ENCODE results near the gene ELOVL5. TPM values are rescaled to one million over a fixed set of nuclear protein-coding genes. Genes with fewer than 3 reads are reported as not detected.

ELOVL5 gene
- total and polyA plus RNA-seq, 2 donors (not counting 1 experiment from before 2014, with no cell fraction given), result 128 to 144 TPM

DNA sequence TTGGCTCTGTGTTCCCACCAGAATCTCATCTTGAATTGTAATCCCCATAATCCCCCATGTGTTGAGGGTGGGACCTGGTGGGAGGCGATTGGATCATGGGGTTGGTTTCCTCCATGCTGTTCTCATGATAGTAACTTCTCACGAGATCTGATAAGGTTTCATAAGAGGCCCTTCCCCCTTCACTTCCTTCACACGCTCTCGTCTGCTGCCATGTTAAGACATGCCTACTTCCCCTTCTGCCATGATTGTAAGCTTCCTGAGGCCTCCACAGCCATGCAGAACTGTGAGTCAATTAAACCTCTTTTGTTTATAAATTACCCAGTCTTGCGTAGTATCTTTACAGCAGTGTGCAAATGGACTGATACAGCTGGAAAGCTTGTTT is 90.0 kb downstream of the ELOVL5 start:
- 45% methylated on average over 3 of the region's 5 CpGs for WGBS (ENCODE audit: insufficient coverage)
- H3K4me1 ChIP-seq (ENCODE audit: control insufficient read depth in 2 of 2, insufficient read depth in 2 of 2, low read length in 2 of 2), result peaks cover 34 to 37% of the 10 kb centered on the region in 2 donors
- peaks cover 63% of the 10 kb centered on the region for H3K4me1 Mint-ChIP-seq
- H3K9me3 Mint-ChIP-seq (ENCODE audit: insufficient read depth), result peaks cover 2% of the 10 kb centered on the region
- peaks cover 4% of the 10 kb centered on the region for H3K79me2 ChIP-seq (ENCODE audit: control insufficient read depth, insufficient read depth, low read length)
- ChIA-PET CTCF (interaction anchor here (0.8 to 2.9 kb wide), 4 partner anchors 14 to 87 kb away, joined by 3 to 13 read pairs (median 4); no protein-coding TSS in a partner anchor), POLR2A (interaction anchor here (0.7 kb wide), 1 partner anchor 14 kb away, joined by 3 read pairs; no protein-coding TSS in a partner anchor)
- H3K27ac ChIP-seq (ENCODE audit: low read length in 2 of 2), result peak overlapping the region in 1 of 2 donors; percentile 29
- TF ChIP-seq, protein P1, sequence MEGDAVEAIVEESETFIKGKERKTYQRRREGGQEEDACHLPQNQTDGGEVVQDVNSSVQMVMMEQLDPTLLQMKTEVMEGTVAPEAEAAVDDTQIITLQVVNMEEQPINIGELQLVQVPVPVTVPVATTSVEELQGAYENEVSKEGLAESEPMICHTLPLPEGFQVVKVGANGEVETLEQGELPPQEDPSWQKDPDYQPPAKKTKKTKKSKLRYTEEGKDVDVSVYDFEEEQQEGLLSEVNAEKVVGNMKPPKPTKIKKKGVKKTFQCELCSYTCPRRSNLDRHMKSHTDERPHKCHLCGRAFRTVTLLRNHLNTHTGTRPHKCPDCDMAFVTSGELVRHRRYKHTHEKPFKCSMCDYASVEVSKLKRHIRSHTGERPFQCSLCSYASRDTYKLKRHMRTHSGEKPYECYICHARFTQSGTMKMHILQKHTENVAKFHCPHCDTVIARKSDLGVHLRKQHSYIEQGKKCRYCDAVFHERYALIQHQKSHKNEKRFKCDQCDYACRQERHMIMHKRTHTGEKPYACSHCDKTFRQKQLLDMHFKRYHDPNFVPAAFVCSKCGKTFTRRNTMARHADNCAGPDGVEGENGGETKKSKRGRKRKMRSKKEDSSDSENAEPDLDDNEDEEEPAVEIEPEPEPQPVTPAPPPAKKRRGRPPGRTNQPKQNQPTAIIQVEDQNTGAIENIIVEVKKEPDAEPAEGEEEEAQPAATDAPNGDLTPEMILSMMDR (IDR thresholded peaks at IDR 0.05), result no peak
- no peak for TF ChIP-seq EZH2 (IDR thresholded peaks at IDR 0.05; ENCODE audit: borderline replicate concordance, insufficient read depth, low read depth, low read length, poor library complexity, severe bottlenecking)
- intact Hi-C loops (cut with micrococcal nuclease), result no loop called here
- peak overlapping the region; percentile 80 for H3K27ac Mint-ChIP-seq
- ATAC-seq (ENCODE audit: low read depth), result no peak
- no peaks in the 10 kb centered on the region for H3K27me3 Mint-ChIP-seq
- no peak overlapping the region for H3K4me3 ChIP-seq (ENCODE audit: control extremely low read depth in 1 of 5, extremely low read depth in 1 of 5, insufficient read depth in 1 of 5, low read depth in 2 of 5, low read length in 4 of 5)
- H3K4me2 ChIP-seq (replicated peaks; ENCODE audit: low read depth, low read length, poor library complexity, severe bottlenecking), result no peak overlapping the region
- H3K27me3 ChIP-seq (replicated peaks in 1 of 4; ENCODE audit: control extremely low read depth in 1 of 4, control insufficient read depth in 3 of 4, insufficient read depth in 4 of 4, low read length in 3 of 4), result no peaks in the 10 kb centered on the region
- H3K4me3 Mint-ChIP-seq, result no peak overlapping the region
- H4K20me1 ChIP-seq (ENCODE audit: control insufficient read depth, insufficient read depth, low read length, poor library complexity, severe bottlenecking), result no peaks in the 10 kb centered on the region
- no peak overlapping the region for H3K9ac ChIP-seq (ENCODE audit: low read length)
- no peak overlapping the region for H2AFZ ChIP-seq (ENCODE audit: insufficient read depth, low read depth, low read length, poor library complexity, severe bottlenecking)
- H3K36me3 ChIP-seq (replicated peaks in 1 of 2; ENCODE audit: control extremely low read depth in 1 of 2, control insufficient read depth in 1 of 2, extremely low read depth in 1 of 2, insufficient read depth in 2 of 2, low read length in 1 of 2), result peaks cover 20 to 52% of the 10 kb centered on the region in 2 experiments
- DNase-seq, result no peak
- peaks cover 0 to 16% (median 12%) of the 10 kb centered on the region in 3 donors for H3K9me3 ChIP-seq (ENCODE audit: control extremely low read depth in 1 of 3, control insufficient read depth in 2 of 3, insufficient read depth in 1 of 3, low read length in 2 of 3)

DNA sequence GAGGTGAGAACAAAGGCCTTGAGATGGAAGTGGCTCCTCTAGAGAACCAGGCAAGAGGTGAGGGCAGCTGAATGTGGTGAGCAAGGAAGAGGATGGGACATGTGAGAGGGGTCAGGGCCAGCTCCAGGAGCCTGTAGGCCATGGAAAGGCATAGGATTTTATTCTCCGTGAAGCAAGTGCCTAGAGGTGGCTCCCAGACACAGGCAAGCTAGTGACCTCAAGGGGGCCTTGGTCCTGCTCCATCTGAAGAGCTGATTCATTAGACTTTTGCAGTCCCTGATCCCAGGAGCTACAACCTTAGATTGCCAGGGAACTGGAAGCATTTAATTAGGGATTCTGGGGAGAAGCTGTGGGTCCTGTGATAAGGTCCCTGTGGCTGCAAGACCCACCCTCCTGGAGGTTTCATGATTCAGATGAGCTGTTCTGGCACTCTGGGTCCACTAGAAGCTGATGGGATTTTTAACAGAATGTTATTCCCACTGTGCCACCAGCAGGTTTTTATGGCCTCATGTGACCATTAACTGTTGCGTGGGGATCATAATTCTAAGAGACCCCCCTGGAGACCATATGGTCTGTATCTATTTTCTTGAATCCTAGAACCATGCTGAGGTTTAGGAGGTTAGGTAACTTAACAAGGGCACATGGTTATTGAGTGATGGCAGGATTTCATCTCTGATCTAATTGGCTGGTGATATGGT is 90.5 kb downstream of the ELOVL5 start:
- 100% methylated on average over 1 of the region's 2 CpGs for WGBS (ENCODE audit: insufficient coverage)
- H3K27me3 Mint-ChIP-seq, result no peaks in the 10 kb centered on the region
- H3K4me3 ChIP-seq (ENCODE audit: control extremely low read depth in 1 of 5, extremely low read depth in 1 of 5, insufficient read depth in 1 of 5, low read depth in 2 of 5, low read length in 4 of 5), result no peak overlapping the region
- H3K36me3 ChIP-seq (replicated peaks in 1 of 2; ENCODE audit: control extremely low read depth in 1 of 2, control insufficient read depth in 1 of 2, extremely low read depth in 1 of 2, insufficient read depth in 2 of 2, low read length in 1 of 2), result peaks cover 16 to 47% of the 10 kb centered on the region in 2 experiments
- H3K27me3 ChIP-seq (replicated peaks in 1 of 4; ENCODE audit: control extremely low read depth in 1 of 4, control insufficient read depth in 3 of 4, insufficient read depth in 4 of 4, low read length in 3 of 4), result no peaks in the 10 kb centered on the region
- no peaks in the 10 kb centered on the region for H4K20me1 ChIP-seq (ENCODE audit: control insufficient read depth, insufficient read depth, low read length, poor library complexity, severe bottlenecking)
- ATAC-seq (ENCODE audit: low read depth), result no peak
- no peak overlapping the region for H3K9ac ChIP-seq (ENCODE audit: low read length)
- no peaks in the 10 kb centered on the region for H3K79me2 ChIP-seq (ENCODE audit: control insufficient read depth, insufficient read depth, low read length)
- H3K27ac ChIP-seq (ENCODE audit: low read length in 2 of 2), result peak overlapping the region in 1 of 2 donors; percentile 68
- H3K4me1 ChIP-seq (ENCODE audit: control insufficient read depth in 2 of 2, insufficient read depth in 2 of 2, low read length in 2 of 2), result peaks cover 30 to 33% of the 10 kb centered on the region in 2 donors
- intact Hi-C loops (cut with micrococcal nuclease), result no loop called here
- ChIA-PET POLR2A (interaction anchor here (0.7 kb wide), 1 partner anchor 15 kb away, joined by 3 read pairs; no protein-coding TSS in a partner anchor), CTCF (interaction anchor here (0.8 to 2.9 kb wide), 7 partner anchors 14 to 226 kb away, joined by 3 to 13 read pairs (median 5); no protein-coding TSS in a partner anchor)
- peak overlapping the region; percentile 2 for H3K4me2 ChIP-seq (replicated peaks; ENCODE audit: low read depth, low read length, poor library complexity, severe bottlenecking)
- H3K4me3 Mint-ChIP-seq, result no peak overlapping the region
- no peak for DNase-seq
- H3K4me1 Mint-ChIP-seq, result peaks cover 62% of the 10 kb centered on the region
- H3K9me3 ChIP-seq (ENCODE audit: control extremely low read depth in 1 of 3, control insufficient read depth in 2 of 3, insufficient read depth in 1 of 3, low read length in 2 of 3), result peaks cover 0 to 16% (median 12%) of the 10 kb centered on the region in 3 donors
- H3K27ac Mint-ChIP-seq, result peak overlapping the region; percentile 80
- H2AFZ ChIP-seq (ENCODE audit: insufficient read depth, low read depth, low read length, poor library complexity, severe bottlenecking), result no peak overlapping the region
- TF ChIP-seq, protein P1 (IDR thresholded peaks at IDR 0.05), result no peak
- no peak for TF ChIP-seq EZH2 (IDR thresholded peaks at IDR 0.05; ENCODE audit: borderline replicate concordance, insufficient read depth, low read depth, low read length, poor library complexity, severe bottlenecking)
- H3K9me3 Mint-ChIP-seq (ENCODE audit: insufficient read depth), result peaks cover 2% of the 10 kb centered on the region
